GM12801 (cell line): Measurements from ENCODE around the gene SCMH1.

Experiments used
- TF ChIP-seq, protein P1 (sequence below): IDR thresholded peaks from one replicate; pipeline ENCODE4 v1.5.1; 2011; ENCODE audit warnings: control low read depth; ENCODE audit not compliant: insufficient read length; ENCODE audit errors: extremely low read depth

Gene SCMH1

DNA sequence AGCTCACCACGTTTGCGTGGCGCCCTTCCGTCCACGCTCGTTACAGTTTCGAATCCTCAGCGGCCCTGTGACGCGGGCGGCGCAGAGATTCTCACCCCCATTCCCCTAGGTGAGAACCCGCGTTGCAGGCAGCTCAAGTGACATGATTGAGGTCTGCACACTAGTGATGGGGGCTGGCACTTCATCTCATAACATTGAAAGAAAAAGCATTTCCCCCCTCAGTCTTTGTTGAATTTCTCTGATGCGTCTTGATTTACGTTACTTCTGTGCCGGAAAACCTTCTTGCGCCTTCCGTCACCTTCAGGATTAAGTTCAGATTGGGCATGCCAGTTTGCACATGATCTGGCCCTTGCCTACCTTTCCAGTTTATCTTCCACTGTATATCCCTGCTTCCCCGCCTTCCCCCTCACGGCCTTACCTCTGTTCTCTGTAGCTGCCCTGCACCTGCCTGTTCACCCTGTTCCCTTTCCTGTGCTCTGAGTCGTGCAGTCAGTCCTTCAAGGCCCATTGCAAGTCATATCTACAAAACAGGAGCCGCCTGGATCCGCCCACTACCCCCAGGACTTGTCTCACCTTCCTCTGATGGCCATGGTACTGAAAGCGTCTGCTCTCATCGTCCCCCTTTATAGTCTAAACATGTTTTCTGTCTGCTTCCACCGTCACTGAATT, 261.5 kb downstream of the SCMH1 start:
- TF ChIP-seq, protein P1, sequence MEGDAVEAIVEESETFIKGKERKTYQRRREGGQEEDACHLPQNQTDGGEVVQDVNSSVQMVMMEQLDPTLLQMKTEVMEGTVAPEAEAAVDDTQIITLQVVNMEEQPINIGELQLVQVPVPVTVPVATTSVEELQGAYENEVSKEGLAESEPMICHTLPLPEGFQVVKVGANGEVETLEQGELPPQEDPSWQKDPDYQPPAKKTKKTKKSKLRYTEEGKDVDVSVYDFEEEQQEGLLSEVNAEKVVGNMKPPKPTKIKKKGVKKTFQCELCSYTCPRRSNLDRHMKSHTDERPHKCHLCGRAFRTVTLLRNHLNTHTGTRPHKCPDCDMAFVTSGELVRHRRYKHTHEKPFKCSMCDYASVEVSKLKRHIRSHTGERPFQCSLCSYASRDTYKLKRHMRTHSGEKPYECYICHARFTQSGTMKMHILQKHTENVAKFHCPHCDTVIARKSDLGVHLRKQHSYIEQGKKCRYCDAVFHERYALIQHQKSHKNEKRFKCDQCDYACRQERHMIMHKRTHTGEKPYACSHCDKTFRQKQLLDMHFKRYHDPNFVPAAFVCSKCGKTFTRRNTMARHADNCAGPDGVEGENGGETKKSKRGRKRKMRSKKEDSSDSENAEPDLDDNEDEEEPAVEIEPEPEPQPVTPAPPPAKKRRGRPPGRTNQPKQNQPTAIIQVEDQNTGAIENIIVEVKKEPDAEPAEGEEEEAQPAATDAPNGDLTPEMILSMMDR, result no peak

DNA sequence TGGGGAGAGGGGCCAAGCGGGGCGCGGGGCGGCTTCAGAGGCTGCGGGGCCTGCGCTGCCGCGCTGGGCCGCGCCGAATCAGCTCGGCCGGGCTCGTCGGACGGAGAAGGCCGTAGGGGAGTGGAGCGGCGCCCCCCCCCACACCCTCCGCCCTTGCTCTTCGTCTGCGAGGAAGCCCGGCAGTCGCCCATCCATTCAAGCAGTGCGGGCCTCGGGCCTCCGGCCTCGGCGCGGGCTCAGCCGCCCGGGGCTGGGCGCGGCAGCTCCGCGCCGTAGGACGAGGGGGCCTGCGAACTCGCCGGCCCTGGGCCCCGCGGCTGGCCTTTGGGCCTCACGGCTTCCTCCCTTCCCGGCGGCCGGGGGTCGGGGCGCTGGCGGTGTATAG, 262.0 kb downstream of the SCMH1 start:
- TF ChIP-seq, protein P1, result no peak

DNA sequence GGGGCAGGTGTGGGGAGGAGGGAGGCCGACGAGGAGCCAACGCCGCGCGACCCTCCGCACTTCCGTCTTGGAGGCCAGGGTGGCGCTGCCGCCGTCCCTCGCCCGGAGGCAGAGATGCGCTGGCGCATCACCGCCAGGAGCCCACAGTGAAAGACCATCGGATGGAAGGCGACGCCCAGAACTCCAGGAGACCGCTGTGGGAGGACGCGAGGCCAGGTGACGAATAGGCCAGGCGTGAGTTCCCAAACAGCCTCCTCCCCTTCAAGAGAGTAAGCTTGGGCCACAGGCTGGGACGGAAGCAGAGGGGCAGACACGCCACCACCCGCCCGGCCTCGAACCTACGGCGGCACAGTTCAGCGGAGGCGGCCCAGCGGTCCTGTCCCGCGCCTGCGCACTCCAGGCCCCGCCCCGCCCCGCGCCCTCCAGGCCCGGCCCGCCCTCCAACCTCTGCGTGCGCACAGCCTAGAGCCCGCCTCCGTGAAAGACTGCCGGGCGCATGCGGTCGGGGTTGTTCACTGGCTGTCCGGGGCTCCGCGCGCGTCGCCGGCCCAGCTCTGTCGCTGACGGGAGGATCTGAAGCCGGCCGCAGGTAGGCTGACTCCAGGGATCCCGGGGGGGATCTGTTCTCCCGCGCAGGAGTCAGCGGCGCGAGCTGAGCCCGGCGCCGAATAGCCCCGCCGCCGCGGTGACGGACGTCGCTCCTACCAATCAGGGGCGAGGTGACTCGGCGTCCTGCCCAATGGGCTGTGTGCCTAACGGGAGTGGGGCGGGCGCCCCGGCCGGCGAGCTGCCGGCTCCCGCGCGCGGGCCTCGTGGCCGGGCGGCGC, 262.7 kb downstream of the SCMH1 start, which contains the start of gene CTPS1:
CTPS1 (plus strand) TSS at position 456 of the 827 bp plus-strand sequence. CDS start 3,595 bp downstream, outside the sequence.
- TF ChIP-seq, protein P1, result no peak

DNA sequence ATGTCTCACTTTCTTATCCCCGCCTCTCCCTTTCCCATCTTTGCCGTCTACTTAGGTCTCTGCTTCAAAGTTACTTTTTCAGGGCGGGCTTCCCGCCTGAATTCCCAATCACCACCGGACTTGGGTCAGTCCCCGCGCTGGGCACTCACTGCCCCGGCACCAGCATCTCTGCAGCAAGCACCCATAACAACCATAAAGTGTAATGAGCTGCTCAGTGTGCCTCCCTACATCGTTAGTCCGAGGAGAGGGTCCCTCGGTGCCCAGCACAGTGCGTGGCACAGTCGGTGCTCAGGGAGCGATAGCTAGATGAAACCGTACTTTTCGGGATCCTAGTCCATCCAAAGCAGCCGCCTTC, 263.2 kb downstream of the SCMH1 start:
- TF ChIP-seq, protein P1, result no peak

DNA sequence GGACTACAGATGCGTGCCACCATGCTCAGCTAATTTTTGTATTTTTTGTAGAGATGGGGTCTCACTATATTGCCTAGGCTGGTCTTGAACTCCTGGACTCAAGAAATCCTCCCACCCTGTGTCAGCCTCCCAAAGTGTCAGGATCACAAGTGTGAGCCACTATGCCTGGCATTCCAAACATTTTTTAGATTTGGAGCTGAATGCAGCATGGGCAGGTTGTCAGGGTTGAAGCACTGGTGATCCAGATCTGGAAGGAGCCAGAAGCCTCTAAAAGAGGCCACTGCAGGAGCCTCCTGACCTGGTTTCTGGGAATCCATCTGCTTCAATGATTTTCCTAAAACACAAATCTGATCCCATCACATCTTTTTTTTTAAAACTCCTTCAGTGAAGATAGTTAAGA, 264.4 kb downstream of the SCMH1 start:
- TF ChIP-seq, protein P1, result no peak
